KMS-11 (cell line): ENCODE measurements around the gene DFFA.
"Not testable (repeated sequence)": the region's sequence is repeated elsewhere in the genome, so short reads cannot be mapped to it uniquely, and the experiment has no call there.

ENCODE experiments used
- H2AFZ ChIP-seq: fragments of 200-600 bp; sonication (generic); 2 replicates; pipeline ENCODE4 v1.6.1; 2016; ENCODE audit warnings: antibody characterized with exemption, mixed run types, low read depth
- H3K27ac ChIP-seq: fragments of 200-600 bp; sonication (generic); 2 replicates; pipeline ENCODE4 v1.6.1; 2016; ENCODE audit warnings: mild to moderate bottlenecking, mixed run types
- H3K27me3 ChIP-seq: fragments of 200-600 bp; sonication (generic); 2 replicates; pipeline ENCODE4 v1.6.1; 2017; ENCODE audit warnings: mild to moderate bottlenecking, low read depth, mixed run types, moderate library complexity; ENCODE audit not compliant: insufficient read depth
- H3K36me3 ChIP-seq: fragments of 200-600 bp; sonication (generic); 2 replicates; pipeline ENCODE4 v1.6.1; 2017; ENCODE audit warnings: mild to moderate bottlenecking, mixed run types; ENCODE audit not compliant: insufficient read depth
- H3K4me1 ChIP-seq: fragments of 200-600 bp; sonication (generic); 2 replicates; pipeline ENCODE4 v1.6.1; 2016; ENCODE audit warnings: mild to moderate bottlenecking, low read depth, mixed run types; ENCODE audit not compliant: poor library complexity, severe bottlenecking
- H3K4me2 ChIP-seq: fragments of 200-600 bp; sonication (generic); 2 replicates; pipeline ENCODE4 v1.7.0; 2016; ENCODE audit warnings: mild to moderate bottlenecking, mixed run types
- H3K4me3 ChIP-seq: fragments of 200-600 bp; sonication (generic); IDR thresholded peaks from 2 replicates; pipeline ENCODE4 v1.6.1; 2017; ENCODE audit warnings: low read depth, low read length, mixed read lengths; ENCODE audit not compliant: insufficient read depth
- H3K79me2 ChIP-seq: fragments of 200-600 bp; sonication (generic); 2 replicates; pipeline ENCODE4 v1.6.1; 2016; ENCODE audit warnings: low read depth, mixed run types; ENCODE audit not compliant: insufficient read depth
- H3K9ac ChIP-seq: fragments of 200-600 bp; sonication (generic); 2 replicates; pipeline ENCODE4 v1.6.1; 2016; ENCODE audit warnings: mild to moderate bottlenecking, mixed run types
- H4K20me1 ChIP-seq: fragments of 200-600 bp; sonication (generic); 2 replicates; pipeline ENCODE4 v1.6.1; 2016; ENCODE audit warnings: mild to moderate bottlenecking, mixed run types; ENCODE audit not compliant: insufficient read depth
- TF ChIP-seq, protein P1 (sequence below): fragments of 200-600 bp; sonication (generic); conservative IDR thresholded peaks from 2 replicates; pipeline ENCODE4 v1.6.1; 2017; ENCODE audit warnings: low read depth, mild to moderate bottlenecking, antibody characterized with exemption, low read length, moderate library complexity, mixed read lengths

Gene DFFA

DNA sequence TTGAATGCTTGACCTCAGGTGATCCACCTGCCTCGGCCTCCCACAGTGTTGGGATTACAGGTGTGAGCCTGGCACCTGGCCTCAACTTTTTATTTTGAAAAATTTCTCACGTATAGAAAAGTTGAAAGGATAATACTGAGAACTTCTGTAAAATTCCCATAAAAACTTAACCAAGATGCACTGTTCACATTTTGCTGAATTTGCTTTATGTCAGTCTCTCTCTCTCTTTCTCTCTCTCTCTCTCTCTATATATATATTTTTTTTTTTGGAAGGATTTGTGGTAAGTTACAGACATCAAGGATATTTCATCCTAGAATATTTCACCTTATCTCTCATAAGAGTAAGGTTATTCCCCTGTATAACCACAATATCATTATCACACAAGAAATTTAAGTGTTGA is 8.3 kb upstream of the DFFA start:
- Histone ChIP-seq H3K4me1 (peaks cover 10% of the 10 kb centered on the region), H3K9ac (no peak overlapping the region), H3K27ac (no peak overlapping the region), H3K27me3 (no peaks in the 10 kb centered on the region), H4K20me1 (no peaks in the 10 kb centered on the region), H3K4me3 (no peak overlapping the region), H3K4me2 (no peak overlapping the region), H3K36me3 (no peaks in the 10 kb centered on the region), H2AFZ (no peak overlapping the region), H3K79me2 (peaks cover 49% of the 10 kb centered on the region; the same call in 1 of the 2 replicates)
- TF ChIP-seq, protein P1, sequence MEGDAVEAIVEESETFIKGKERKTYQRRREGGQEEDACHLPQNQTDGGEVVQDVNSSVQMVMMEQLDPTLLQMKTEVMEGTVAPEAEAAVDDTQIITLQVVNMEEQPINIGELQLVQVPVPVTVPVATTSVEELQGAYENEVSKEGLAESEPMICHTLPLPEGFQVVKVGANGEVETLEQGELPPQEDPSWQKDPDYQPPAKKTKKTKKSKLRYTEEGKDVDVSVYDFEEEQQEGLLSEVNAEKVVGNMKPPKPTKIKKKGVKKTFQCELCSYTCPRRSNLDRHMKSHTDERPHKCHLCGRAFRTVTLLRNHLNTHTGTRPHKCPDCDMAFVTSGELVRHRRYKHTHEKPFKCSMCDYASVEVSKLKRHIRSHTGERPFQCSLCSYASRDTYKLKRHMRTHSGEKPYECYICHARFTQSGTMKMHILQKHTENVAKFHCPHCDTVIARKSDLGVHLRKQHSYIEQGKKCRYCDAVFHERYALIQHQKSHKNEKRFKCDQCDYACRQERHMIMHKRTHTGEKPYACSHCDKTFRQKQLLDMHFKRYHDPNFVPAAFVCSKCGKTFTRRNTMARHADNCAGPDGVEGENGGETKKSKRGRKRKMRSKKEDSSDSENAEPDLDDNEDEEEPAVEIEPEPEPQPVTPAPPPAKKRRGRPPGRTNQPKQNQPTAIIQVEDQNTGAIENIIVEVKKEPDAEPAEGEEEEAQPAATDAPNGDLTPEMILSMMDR: no peak

DNA sequence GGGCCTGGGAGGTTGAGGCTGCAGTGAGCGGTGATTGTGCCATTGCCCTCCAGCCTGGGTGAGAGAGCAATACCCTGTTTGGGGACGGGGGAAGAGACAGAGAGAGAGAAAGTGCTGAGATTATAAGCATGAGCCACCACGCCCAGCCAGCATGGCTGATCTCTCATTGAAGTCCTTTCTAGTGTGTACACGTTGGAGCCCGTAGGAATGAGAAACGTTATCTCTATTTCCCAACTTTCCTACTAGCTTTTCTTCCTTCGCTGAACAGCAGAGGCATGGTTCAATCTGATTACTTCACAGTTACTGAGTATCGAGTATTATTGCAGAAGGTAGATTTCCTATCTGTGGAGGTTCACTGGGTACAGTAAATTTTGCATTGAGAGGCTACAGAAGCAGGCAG is 7.0 kb upstream of the DFFA start:
- no peaks in the 10 kb centered on the region for H4K20me1 ChIP-seq
- no peak overlapping the region for H2AFZ ChIP-seq
- TF ChIP-seq, protein P1: no peak
- peaks cover 41% of the 10 kb centered on the region; the same call in 1 of the 2 replicates for H3K79me2 ChIP-seq
- H3K36me3 ChIP-seq: no peaks in the 10 kb centered on the region
- H3K9ac ChIP-seq: no peak overlapping the region
- no peaks in the 10 kb centered on the region for H3K27me3 ChIP-seq
- peaks cover 15% of the 10 kb centered on the region for H3K4me1 ChIP-seq
- H3K4me2 ChIP-seq: no peak overlapping the region
- H3K27ac ChIP-seq: no peak overlapping the region
- no peak overlapping the region for H3K4me3 ChIP-seq

DNA sequence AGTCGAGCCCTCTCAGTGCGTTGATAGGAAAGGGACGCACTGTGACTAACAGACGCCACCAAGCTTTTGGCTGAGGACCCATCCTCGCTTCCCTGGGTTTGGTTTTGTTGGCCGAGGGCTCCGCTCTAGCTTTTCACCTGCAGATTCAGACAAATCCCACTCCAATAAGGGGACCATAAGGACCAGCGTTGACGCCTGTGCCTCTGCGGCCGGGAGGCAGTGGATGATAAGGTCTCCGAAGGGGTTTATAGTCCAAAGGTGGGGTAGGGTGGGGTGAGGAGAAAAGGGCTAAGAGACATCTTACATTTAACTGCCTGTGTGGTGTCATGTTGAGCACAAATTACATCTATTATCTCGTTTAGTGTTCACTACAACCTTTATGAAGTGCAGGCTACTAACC is 3.2 kb upstream of the DFFA start:
- Histone ChIP-seq H3K9ac (peak overlapping the region; percentile 28; the same call in 1 of the 2 replicates), H3K79me2 (peaks cover 42% of the 10 kb centered on the region; the same call in 1 of the 2 replicates), H2AFZ (peak overlapping the region; percentile 98; the same call in 1 of the 2 replicates), H3K36me3 (no peaks in the 10 kb centered on the region), H3K27me3 (no peaks in the 10 kb centered on the region), H3K4me3 (peak overlapping the region; percentile 81), H3K4me2 (peak overlapping the region; percentile 69), H4K20me1 (no peaks in the 10 kb centered on the region), H3K4me1 (peaks cover 34% of the 10 kb centered on the region), H3K27ac (no peak overlapping the region)
- TF ChIP-seq, protein P1: no peak

DNA sequence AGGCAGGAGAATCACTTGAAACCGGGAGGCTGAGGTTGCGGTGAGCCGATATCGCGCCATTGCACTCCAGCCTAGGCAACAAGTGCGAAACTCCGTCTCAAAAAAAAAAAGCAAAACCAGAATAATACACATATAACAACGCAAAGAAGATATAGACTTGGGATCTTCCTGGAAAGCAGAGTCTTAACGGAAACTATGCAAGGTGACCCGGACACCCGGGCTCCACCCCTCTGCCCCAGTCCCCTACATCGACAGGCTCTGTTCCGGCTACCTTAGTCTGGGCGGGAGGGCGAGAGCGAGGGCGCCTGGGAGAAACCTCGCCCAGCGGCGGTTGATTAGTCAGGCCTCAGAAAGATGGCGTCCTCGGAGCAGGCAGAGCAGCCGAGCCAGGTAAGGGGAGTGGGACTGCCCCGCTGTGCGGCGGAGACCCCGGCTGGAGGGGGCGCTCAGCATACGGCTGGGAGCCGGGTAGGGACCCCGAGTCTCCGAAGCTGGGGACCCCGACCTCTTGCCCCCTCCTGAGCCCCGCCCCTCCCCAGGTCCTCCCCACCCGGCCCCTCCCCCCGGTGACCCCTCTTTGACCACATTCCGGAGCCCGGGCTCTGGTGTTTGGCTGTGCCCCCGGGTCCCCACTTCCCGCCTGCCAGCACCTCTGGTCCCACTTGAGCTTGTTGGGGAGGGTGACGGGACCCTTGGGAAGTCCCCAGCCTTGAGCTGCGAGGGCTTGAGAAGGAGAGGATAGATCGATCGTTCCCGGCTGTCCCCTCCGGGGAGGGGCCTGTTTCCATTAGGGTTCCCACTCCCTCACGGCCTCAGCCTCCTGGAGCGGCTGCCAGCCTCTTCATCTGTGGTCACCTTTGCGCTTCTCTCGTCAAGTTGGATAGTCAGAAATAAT is 2.5 kb upstream of the DFFA start, which contains the start of gene PEX14:
Gene PEX14, plus strand, starts transcription at position 338 of the 895 bp plus-strand sequence. Its CDS starts 17 bp downstream, at position 355.
- TF ChIP-seq, protein P1: no peak
- Histone ChIP-seq H3K27me3 (no peaks in the 10 kb centered on the region), H3K27ac (no peak within 1 kb of the TSS)

DNA sequence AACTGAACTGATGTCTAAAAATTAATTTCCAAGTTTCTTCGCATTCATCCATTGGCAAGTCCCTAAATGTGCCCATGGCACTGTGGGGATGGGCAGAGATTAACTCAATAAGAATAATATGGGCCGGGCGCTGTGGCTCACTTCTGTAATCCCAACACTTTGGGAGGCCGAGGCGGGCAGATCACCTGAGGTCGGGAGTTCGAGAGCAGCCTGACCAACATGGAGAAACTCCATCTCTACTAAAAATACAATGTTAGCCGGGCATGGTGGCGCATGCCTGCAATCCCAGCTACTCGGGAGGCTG is 1.9 kb upstream of the DFFA start:
- H2AFZ ChIP-seq: peak overlapping the region; percentile 98
- H4K20me1 ChIP-seq, H3K27me3 ChIP-seq, H3K4me3 ChIP-seq, H3K36me3 ChIP-seq, H3K27ac ChIP-seq: not testable (repeated sequence)
- peak overlapping the region; percentile 28; the same call in 1 of the 2 replicates for H3K9ac ChIP-seq
- peaks cover 41% of the 10 kb centered on the region; the same call in 1 of the 2 replicates for H3K79me2 ChIP-seq
- H3K4me2 ChIP-seq: peak overlapping the region; percentile 86
- H3K4me1 ChIP-seq: peaks cover 34% of the 10 kb centered on the region

More for the DNA sequence above, 2.5 kb upstream of the DFFA start, which contains the start of gene PEX14:
- Histone ChIP-seq H3K9ac (peak within 1 kb of the TSS; percentile 28; the same call in 1 of the 2 replicates), H2AFZ (peak within 1 kb of the TSS; percentile 98), H3K4me3 (peak within 1 kb of the TSS; percentile 81), H4K20me1 (no peaks in the 10 kb centered on the region), H3K4me1 (peaks cover 34% of the 10 kb centered on the region), H3K79me2 (peaks cover 42% of the 10 kb centered on the region; the same call in 1 of the 2 replicates), H3K36me3 (no peaks in the 10 kb centered on the region), H3K4me2 (peak within 1 kb of the TSS; percentile 86)
